Fibroblast of lung (primary cell): Measurements from ENCODE around the gene RERE.

Experiments used
- CTCF ChIP-seq, 2 donors: IDR thresholded peaks in 1 of 2; conservative IDR thresholded peaks in 1 of 2; 1 replicate in 1 of 2; 2 replicates in 1 of 2; pipeline ENCODE4 v1.5.1; 2011 to 2012; ENCODE audit warnings: low read length in 2 of 2, control low read depth in 1 of 2, inconsistent platforms in 1 of 2, low read depth in 1 of 2, mild to moderate bottlenecking in 1 of 2
- EZH2 ChIP-seq: IDR thresholded peaks from 2 replicates; pipeline ENCODE4 v1.5.1; 2012; ENCODE audit warnings: low read length, control low read depth, mild to moderate bottlenecking; ENCODE audit errors: missing control alignments

- TF ChIP-seq EZH2, result no peak
- no peak for TF ChIP-seq CTCF (conservative IDR thresholded peaks at IDR 0.05 in 1 of 2, IDR thresholded peaks at IDR 0.05 in 1 of 2; ENCODE audit: low read depth in 1 of 2, low read length in 2 of 2)
These were observed 94.4 kb downstream of the RERE start for GRCh38 chr1:8723010-8723409.
